GM21515 (cell line): Measurements from ENCODE around the gene CRYBB2.
"Not testable (repeated sequence)": the region's sequence is repeated elsewhere in the genome, so short reads cannot be mapped to it uniquely, and the experiment has no call there.

Experiments used
- ATAC-seq: cut with Tn5 transposase; IDR thresholded peaks from one replicate; pipeline ENCODE4 v1.9.1; 2021; ENCODE audit not compliant: unreplicated experiment

Gene CRYBB2, protein sequence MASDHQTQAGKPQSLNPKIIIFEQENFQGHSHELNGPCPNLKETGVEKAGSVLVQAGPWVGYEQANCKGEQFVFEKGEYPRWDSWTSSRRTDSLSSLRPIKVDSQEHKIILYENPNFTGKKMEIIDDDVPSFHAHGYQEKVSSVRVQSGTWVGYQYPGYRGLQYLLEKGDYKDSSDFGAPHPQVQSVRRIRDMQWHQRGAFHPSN

DNA sequence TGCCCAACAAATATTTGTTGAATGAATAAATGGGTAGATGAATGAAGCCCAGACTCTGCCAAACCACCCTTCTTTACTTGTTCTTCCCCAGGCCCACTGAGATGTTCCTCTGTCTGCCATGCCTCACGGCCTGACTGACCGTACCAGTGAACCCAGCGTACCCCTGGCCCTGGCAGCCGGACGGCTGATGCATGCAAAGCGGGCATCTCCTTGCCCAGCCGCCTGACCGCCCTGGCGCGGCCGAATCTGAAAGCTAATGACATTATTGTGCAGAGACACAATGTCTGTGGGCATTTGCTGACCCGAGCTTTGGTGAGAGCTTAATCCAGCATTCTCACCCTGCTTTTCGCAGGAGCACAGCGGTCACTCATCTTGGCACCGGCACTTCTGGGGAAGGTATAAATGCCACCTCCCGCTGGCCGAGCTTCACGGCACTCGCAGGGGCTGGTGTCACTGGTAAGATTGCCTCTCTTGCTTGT is at the start of gene CRYBB2:
CRYBB2 (plus strand) TSS at position 429 of the 479 bp plus-strand sequence. CDS start 1,791 bp downstream, outside the sequence.
- no peak for ATAC-seq

DNA sequence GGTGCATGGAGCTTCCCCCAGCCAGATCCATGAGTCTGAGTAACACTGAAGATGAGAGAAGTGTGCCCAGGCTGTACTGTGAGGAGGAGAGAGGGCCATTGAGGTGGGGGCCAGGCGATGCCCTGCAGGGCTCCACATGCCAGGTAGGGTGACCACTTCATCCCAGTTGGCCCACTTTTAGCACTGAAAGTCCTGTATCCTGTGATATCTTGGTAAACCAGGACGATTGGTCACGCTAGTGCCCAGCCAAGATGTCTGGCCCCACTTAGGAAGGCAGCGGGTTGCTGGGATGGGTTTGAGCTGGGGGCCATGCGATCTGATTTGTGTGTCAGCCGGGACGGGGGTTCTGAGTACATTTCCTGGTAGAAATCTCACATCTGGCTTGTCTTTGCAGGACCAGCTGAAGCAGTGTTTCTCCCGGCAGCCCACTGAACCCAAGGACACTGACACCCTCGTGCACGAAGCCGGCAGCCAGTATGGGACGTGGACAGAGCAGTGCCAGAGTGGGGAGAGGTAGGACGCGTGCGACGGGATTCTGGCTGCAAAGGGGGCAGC is 48.9 kb upstream of the CRYBB2 start:
- no peak for ATAC-seq

DNA sequence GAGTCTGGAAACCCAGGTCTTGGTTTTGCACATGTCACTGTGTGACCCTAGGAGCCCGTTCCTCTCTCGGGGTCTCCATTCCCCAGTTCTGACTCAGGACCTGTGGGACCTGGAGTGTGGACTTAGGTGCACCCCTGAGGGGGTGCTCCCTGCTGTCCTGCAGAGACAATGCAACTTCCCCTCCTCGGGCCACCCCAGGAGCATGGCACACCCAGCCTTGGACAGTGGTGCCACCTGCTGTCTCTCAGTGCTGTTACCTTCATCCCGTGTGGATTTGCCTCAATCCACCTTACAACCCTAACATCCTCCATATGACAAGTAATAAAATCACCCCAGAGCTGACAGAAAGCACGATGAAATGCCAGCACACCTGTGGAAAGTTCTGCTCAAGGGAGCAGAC is 47.3 kb upstream of the CRYBB2 start:
- no peak for ATAC-seq

DNA sequence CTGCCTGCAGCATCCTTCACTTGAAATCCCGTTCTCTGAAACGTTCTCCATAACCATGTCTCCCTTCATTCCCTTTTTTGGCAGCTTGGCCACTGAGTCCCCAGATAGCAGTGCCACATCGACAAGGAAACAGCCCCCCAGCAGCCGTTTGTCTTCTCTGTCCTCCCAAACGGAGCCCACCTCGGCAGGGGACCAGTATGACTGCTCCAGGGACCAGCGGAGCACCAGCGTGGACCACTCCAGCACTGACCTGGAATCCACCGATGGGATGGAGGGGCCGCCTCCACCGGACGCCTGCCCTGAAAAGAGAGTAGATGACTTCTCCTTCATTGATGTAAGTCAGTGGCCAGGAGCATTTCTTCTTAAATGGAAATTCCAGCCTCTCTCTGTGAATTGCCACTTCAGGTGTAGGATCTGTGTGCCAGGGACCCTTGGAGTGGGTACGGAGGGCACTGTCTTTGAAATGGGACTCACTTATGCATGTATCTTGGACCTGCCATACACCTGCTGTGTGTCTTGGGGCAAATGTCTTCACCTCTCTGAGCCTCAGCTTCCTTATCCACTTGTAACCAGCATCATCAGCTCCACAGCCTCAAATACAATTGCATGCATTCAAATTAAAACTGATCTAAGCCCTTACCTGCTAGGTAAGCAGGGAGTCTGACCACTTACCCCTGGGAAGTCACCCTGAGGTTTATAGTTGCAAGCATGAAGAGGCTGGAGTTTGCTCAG is 45.1 kb upstream of the CRYBB2 start:
- no peak for ATAC-seq

DNA sequence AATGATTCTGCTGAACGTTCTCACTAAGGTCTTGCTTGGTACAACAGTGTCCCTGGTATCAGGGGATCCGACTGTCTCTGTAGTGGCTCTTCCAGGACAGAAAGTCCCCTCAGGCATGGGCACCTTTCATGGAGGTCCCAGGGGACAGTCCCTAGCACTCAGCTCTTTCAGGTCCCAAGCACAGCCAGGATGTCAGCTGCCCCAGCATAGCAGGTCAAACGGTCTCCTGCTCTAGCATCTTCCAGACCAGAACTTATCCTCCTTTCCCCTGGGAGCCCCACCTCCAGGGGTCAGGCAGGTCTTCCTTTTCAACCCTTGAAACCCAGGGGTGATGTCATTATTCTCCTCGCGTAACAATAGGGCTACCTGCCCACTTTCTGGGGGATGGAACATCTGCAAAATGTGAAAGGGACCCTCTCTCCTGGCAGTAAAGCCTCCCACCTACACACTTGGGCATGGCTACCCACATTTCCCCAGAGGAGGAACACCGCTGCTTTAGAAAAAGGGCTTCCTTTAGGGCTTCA is 44.5 kb upstream of the CRYBB2 start:
- no peak for ATAC-seq

DNA sequence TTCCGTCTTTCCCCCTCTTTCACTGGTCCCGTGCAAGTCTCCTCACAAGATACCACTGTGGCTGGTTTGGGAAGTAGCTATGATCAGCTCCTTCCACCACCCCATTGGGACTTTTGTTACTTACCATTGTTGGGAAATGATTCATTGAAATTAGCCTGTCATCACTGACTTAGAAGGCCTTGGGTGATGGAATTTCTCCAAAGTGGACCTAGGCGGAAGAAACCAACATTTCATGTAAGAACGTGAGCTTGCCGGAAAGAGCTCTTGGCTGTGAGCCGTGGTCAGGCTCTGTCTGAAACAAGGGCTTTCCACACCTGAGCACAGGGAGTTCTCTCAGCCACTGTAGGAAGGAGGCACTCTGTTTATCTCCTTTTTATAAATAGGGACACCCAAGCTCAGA is 43.3 kb upstream of the CRYBB2 start:
- ATAC-seq = no peak

DNA sequence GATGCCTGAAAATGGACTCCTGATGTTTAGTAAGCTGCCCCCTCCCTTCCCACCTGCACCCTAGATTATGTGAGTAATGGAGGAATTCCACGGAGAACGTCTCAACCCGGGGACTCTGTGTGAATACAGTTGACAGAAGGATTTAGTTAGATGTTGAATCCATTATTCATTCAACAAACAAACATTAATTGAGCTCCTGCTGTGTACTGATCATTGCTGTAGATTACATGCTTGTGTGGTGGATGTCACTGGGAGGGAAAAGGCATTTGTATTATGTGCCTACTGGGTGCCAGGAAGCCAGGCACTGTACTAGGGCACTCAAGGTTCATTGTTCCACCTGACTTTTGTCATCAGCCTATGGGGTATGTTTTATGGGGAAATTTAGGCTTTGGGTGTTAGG is 42.6 kb upstream of the CRYBB2 start:
- ATAC-seq = no peak

DNA sequence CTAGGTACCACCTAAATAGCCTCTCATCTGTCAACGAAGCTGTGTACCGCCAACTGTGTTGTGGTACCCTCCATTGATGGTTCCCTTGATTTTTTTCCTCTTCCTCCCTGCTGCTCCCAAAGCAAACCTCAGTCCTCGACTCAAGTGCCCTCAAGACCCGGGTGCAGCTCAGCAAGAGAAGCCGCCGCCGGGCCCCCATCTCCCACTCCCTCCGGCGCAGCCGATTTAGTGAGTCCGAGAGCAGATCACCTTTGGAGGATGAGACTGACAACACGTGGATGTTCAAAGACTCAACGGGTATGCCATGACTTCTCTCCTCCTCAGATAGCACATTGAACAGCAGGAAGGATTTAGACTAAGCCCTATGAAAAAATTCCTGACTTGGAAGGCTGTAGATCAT is 42.2 kb upstream of the CRYBB2 start:
- no peak for ATAC-seq

DNA sequence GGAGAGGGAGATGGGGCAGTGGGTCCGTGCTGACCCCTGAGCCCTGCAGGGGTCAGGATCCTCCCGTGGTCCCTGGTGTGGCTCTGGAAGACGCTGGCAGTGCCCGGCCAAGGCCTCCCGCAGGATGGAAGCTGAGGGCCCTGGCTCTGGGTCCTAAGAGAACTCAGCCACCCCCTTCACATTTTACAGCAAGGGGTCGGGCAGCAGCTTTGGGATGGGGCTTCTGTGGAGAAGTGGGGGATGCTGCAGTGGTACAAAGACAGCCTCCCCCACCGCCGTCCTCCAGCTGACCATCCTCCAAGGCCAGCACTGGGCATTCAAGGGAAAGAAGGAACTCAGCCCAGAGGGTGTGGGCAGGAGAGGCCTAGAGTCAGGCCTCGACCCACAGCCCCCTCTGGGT is 41.5 kb upstream of the CRYBB2 start:
- no peak for ATAC-seq

DNA sequence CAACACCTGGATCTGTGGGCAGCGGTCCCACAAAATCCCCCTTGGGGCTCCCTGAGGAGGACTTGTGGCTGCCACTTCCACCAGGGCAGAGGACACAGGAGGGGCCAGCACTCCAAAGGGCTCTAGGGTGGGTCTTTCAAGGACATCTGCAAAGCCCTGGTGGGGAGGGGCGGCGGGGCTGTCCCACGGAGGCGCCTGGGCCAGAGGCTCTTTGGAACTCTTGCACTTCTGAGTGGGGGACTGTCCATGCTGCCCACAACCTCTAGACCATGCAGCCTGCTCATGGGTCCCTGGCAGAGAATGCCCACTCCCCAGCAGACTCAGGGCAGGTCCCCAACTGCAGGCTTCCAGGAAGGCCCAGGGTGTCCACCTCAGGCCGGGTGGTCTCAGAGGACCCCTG is 41.1 kb upstream of the CRYBB2 start:
- not testable (repeated sequence) for ATAC-seq

DNA sequence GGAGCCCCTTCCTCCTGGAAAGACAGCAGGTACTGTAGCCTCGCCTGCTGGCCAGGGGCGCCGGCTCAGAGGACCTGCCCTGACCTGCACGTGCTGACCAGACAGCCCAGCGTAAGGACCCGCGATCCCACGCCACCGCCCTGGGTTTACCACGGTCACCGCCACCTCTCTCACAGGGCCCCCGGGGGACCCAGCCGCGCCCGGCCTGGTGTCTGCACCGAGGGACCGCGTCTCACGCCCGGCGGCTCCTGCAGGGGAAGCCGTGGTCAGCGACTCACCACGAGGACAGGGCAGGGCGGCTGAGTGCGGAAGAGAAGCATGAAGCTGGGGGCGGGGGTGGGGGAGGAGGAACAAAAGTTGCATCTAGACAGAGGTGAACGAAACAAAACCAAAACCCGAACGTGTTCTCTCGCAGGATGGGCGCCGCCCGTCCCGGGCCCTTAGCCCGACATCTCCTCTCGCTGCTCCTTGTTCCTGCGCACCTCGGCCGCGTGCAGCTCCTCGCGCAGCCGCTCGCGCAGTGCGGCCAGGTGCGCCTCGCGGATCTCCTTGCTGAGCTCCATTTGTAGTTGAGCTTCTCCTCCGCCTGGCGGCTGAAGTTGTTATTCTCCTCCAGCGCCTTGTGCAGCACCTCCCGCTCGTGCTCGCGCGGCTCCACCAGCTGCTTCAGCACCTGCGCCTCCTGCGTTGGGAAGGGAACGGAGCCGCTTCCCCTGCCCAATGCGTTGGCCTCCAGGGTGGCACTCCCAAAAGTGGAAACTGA is 40.4 kb upstream of the CRYBB2 start:
- not testable (repeated sequence) for ATAC-seq

DNA sequence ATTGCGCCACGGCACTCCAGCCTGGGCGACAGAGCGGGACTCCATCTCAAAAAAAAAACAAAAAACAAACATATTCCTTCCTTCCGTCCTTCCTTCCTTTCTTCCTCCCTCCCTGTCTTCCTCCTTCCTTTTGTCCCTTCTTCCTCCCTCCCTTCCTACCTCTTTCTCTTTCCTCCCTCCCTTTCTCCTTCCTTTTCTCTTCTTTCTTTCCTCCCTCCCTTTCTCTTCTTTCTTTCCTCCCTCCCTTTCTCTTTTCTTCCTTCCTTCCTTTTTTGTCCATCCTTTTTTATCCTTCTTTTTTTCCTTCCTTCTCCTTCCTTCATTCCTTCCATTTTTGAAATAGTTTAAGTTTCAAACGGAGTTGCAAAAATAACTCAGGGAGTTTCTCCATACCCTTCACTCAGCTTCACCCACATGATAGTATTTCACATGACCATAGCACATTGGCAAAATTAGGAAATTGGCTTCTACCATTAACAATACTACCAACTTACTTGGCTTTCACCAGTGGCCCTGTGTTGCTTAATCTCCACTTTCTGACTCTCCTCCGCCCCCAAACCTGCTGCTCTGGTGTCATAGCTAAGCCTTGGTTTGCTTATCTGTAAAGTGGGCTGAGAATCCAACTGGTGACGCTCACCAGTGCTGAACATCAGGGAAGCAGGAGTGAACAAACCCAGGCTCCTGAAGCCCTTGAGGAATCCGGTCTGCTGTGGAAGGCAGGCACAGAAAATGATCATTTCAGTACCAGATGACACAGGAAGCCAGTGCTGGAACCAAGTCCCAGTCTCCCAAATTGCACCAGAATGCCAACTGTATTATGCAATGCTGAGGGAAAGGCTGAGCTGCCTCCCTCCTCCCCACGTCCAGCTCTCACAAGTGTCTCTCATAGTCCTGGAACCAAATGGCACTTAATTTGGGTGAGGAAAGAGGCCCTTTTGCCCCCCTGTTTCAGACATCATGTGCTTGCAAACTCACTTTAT is 37.0 kb upstream of the CRYBB2 start:
- ATAC-seq = no peak

DNA sequence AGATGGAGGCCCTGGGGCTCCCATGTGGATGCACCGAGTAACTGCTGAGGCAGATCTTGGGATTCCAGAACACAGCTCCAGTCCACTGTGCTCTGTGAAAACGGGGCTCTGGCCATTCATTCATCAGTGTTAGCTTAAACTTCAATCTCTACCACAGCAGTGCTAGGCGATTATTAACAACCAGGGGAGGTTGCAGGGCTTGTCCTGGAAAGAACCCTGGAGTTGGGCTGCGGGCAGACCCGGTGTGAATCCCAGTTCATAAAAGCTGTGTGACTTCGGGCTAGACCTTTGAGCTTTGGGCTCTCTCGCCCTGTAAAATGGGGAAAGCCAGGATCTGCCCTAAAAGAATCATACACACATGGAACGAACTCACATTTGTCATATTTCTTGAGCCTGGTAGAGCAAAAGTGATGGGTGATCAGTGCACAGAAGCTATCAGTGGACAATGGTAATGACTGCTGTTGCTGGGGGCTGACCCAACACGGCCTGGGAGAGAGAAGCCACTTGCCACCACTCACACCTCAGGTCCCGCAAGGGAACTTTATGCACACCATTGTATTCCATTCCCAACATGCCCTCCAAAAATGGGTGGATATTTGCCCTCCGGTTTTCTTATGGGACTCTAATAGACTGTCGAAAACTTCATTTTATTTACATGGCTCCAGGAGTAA is 35.4 kb upstream of the CRYBB2 start:
- no peak for ATAC-seq

DNA sequence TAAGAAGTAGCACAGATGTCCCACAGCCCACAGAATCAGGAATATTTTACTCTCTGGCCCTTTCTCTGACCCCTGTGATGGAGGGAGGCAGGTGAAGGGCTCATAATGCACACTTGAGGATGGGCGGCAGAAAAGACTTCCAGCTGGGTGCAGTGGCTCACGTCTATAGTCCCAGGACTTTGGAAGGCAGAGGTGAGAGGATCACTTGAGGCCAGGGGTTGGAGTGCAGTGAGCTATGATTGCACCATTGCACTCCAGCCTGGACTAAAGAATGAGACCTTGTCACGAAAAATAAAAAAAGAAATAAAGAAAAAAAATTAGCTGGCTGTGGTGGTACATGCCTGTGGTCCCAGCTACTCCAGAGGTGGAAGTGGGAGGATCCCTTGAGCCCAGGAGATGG is 33.3 kb upstream of the CRYBB2 start:
- ATAC-seq = no peak

DNA sequence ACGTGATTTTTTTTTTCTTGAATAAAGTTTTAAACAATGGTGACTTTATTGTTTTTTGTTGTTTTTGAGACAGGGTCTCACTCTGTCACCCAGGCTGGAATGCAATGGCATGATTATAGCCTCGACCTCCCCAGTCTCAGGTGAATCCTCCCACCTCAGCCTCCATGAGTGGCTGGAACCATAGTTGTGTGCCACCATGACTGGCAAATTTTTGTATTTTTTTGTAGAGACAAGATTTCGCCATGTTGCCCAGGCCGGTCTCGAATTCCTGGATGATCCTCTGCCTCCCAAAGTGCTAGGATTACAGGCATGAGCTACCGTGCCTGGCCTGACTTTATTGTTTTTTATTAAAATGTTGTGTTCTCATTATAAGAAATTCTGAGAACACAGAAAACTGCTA is 32.0 kb upstream of the CRYBB2 start:
- no peak for ATAC-seq

DNA sequence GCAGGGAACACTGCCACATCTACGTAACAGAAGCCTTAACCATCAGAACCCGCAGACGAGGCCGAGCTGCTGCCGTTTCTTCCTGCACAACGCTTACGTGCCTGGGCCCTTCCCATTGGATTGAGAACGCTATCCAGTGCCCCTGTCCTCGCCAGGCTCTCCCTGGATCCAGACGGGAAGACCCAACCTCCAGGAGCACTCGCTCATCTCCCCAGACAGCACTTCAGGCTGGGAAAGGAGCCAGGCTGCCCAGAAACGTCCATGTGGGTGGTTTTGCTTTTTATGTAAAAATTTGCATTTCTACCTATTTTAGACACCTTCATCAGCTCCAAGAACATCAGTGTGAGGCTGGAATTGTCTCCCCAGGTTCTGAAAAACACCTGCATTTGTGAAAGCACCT is 27.0 kb upstream of the CRYBB2 start:
- ATAC-seq = no peak

DNA sequence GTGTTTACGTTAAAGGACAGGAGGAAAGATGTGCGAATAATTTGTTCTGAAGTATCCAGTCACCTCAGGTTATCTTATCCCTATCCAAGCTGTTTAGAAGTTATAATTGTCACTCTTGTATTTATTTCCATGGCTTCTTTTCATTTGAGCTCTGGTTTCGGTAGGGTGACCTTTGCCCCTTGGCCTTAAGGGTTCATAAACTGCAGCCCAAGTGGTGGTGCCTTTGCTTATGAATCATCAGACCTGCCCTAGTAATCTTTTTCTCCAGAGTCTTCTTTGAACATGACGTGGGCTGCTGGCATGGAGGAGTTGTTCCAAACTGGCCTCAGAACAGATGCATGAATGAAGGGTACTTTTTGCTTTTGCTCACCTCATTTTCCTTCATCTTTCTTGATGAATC is 26.3 kb upstream of the CRYBB2 start:
- ATAC-seq = no peak

DNA sequence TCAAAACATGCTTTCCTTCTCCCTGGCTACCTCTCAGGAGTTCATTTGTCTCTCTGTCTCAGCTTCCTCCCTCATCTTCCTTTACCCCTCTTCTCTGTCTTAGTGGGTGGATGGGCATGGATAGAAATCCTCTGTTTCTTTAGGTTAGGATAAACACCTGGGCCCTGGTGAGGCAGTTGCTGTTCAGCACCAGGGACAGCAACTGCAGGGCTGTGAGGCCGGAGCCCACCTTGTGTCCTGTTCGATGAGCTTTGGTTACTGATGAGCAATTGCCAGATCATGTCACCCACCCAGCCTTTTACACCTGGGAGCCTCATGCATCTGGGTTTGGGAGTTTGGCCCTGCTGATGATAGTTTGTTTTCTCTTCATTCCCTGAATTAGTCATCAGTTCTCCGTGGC is 25.9 kb upstream of the CRYBB2 start:
- ATAC-seq = no peak

DNA sequence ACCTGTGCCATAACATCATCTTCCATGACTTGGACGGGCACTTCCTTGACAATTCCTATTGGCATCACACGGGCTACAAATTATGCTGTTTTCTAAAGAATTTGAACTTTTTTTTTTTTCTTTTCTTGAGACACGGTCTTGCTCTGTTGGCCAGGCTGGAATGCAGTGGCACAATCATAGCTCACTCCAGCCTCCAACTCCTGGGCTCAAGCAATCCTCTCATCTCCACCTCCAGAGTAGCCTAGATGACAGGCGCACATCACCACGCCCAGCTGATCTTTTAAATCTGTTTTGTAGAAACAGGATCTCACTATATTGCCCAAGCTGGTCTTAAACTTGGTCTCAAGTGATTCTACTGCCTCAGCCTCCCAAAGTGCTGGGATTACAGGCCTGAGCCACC is 23.1 kb upstream of the CRYBB2 start:
- ATAC-seq = no peak

DNA sequence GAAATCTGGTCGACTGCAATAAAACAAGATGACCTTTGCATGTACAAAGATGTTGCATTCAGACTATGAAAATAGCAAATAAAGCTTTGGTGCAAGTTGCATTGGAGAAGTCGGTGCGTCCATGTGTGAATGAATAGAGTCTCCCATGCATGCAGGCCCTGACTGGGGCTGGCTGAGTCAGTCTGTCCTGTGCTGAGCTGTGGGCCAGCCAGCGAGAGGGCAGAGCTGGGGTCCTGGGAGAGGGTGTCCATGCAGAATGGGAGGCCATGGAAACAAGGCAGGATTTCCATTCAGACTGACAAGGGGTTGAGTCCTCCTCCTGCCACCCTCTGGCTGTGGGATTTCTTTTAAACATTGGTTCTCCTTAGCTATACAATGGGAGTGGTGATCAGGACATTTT is 22.1 kb upstream of the CRYBB2 start:
- no peak for ATAC-seq
